CD4-positive, alpha-beta T cell treated with Interleukin-1 beta for 1 hour (primary cell): ENCODE data around the gene GAB2.
"Not testable (repeated sequence)": the region's sequence is repeated elsewhere in the genome, so short reads cannot be mapped to it uniquely, and the experiment has no call there.

Source experiments
- DNase-seq, 2 donors: peaks; one replicate each; pipeline ENCODE4 v3.0.0-alpha.2; 2020 to 2022

The GAB2 gene

DNA sequence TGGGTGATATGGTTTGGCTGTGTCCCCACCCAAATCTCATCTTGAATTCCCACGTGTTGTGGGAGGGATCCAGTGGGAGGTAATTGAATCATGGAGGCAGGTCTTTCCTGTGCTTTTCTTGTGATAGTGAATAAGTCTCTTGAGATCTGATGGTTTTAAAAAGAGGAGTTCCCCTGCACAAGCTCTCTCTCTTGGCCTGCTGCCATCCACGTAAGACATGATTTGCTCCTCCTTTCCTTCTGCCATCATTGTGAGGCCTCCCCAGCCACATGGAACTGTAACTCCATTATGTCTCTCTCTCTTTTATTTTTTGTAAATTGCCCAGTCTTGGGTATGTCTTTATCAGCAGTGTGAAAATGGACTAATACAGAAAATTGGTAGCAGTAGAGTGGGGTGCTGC lies 145.8 kb downstream of the GAB2 start:
- not testable (repeated sequence) for DNase-seq

DNA sequence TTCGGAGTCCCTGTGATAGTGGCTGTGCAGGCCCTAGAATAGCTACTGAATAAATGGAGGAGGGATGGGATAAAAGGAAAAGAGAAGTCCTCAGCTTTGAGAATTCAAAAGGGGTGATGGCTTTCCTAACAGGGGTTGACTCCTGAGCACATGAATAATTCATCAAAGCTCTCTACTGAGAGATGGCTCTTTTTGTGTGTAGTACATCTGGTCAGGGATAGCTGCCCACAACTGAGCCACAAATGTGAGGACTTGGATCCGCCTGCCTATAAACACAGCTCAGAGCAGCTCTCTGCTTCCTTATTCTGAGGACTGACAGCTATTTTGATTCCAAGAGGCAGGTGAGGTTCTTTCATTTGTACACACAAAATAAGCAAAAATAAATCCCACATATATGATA lies 146.6 kb downstream of the GAB2 start:
- no peak for DNase-seq

DNA sequence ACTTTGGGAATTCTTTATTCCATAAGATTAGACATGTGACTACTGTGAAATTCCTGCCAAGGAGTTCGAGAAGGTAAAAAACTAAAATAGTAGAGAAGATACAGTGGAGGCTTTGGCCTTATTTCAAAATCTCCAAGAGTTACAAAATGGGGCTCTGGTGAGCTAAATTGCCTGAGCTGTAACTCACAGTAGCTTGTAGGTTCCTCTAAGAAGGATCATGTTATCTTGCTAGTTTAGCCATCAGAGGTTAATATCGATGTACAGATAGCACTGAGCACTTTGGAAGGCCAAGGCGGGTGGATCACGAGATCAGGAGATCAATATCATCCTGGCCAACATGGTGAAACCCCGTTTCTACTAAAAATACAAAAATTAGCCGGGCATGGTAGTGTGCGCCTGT lies 147.8 kb downstream of the GAB2 start:
- DNase-seq, result no peak

DNA sequence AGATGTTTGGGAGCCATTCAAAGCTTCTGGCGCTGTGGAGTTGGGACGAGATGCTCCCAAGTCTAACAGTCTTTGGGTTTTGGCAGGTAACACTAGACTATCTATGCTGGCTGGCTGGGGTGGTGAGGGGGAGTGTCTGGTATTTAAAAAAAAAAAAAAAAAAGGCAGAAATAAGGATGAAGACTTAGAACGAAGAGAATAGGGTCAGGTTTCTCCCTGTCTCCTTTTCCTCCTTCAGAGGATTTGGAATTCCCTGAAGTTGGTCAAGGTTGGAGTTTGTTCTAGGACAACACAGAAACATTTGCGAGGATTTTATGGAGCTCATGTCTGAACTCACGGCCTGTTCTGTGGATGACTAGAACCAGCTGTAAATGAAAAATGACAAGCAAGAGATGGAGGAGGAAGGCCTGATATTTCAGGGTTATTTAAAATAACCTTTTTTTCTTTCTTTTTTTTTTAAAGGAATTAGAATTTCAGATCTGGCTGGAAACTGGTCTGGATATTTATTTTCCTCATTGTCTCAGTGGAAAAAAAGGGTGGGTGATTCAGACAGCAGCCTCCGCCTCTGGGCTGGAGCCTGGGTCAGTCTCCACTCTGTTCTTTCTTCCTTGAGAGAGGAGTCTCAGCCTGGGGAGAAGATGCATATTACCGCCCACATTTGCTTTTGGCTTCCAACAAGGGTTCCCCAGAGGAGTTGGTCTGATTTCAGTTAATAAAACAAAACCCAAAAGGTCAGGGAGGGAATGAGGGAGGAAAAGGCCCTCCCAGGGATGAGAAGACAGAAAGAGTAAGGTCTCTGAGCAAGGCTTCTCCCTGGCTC lies 148.8 kb downstream of the GAB2 start:
- no peak for DNase-seq

DNA sequence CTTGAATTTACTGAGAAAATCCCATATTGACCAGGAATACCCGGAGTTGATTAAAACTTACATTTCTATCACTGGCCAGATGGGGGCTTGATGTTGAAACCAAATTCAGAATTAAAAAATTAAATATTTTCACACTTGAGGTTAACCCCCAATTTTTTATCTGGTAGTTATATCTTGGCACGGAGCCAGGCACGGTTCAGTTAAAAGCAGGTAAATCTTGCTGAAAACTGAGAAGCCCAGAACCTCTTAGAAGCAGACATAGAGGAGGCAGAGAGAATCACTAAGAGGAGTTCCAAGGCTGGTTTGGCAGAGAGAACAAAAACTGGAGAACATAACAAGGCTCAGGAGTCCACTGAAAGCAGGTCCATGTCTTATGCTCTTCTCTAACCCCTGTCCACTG lies 151.2 kb downstream of the GAB2 start:
- DNase-seq, result no peak

DNA sequence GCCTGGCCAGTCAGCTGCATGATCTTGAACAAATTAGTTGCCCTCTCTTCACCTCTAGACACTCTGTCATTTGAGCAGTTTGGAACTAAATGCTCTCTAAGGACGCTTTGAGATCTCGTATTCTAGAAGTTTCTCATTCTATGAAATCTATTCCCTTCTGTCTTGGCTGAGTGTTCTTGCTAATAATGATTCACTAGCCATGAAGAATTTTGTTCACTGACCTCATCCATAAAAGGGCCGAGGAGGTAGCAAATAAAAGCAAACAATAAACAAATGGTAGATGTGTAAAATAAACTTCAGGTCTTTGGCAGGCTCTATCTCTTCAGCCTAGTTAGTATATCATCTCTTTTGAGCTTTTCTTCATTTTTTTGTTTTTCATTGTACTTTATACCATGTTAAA lies 152.3 kb downstream of the GAB2 start:
- DNase-seq, result no peak

DNA sequence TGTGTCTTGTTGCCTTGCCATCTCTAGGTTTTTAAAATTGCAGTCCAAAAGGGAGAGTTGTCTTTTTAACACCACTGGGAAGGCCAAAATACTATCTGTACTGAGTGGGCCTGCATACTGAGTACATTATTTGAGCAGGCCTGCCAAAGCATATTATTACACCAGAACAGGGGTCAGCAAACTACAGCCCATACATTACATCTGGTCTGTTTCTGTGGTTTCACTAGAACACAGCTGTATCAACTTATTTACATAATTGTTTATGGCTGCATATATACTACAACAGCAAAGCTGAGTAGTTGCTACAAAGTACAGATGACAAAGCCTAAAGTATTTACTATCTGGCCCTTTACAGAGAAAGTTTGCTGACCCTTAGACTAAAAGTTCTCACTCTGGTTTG lies 154.9 kb downstream of the GAB2 start:
- no peak for DNase-seq

DNA sequence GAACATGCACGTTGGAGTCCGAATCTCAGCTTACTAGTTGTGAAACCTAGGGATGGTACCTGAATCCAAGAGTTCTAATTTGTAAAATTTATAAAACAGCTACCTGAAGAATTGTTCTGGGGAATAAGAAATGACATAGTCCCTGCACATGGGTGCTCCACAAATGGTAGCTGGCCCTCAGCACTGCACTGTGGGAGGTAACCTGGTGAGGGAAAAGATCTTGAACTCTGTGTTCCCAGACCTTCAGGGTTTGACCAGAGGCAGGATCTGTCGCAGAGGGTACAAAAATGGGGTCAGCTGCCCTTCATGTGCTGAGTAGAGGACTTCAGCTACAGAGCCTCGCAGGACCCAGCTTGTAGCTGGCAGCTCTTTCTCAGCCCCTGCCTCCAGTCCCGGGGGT lies 155.4 kb downstream of the GAB2 start:
- DNase-seq, result no peak

DNA sequence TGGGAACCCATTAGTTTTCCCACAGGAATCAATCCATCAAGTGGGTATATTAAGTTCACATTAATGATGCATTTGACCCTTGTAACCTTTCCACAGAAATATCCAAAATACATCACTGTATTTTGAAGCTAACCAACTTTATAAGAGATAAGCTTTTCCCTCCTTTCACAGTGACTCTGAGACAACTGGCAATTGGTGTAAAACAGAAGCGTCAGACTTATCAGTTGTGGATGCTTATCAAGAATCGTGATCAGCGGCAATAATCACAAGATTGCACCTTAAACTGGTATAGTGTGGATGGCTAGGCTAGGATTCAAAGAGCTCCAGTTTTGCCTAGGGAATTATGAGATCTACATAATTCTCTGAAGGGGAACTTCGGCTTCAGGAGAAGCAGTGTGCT lies 155.8 kb downstream of the GAB2 start:
- no peak for DNase-seq

DNA sequence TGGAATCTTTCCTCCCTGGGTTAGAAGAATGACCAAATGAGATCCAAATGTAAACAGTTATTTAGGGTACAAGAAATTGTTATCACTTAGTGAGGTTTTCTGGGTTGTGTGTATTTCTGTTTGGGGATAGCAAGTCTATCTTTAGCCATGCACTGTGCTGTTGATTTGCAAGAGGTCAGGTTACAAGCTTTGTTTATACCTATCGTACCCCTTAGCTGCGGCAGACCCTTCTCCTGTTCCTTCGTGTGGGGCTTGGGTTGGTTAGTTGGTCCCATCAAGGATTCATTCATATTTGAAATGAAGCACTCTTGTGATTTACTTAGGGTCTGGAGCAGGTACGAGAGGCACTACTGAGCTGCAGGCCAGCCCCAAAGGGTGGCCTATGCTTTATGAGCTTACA lies 156.3 kb downstream of the GAB2 start:
- no peak for DNase-seq

DNA sequence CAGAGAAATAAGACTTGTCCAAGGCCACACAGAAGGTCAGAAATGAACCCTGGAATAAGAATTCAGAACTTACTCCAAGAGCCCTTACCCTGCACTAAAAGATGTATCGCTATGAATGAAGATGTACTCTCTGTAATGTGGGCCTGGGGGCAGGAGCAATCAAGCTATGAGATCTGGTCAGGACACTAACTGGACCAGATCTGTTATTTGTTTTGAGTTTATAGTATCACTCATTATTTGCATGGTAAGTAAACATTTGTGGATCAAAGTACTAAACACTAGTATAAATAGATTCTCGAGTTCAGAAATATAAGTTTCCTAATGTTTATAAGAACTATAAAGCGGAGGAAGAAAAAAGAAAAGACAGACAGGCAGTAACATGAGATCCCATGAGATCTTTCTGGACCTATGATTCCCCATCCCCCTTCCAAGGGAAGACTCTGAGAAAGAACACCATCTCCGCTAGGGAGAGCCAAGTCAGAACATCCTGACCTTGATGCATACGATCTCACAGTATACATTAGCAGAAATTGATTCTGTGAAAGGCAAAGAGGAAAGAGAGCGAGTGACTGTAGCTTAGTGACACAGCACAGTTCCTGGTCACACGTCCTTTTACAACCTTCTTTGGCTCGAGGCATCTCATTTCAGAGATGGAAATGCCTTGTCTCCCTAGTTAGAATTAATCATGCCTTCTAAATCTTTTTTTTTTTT lies 157.7 kb downstream of the GAB2 start:
- DNase-seq, result no peak

DNA sequence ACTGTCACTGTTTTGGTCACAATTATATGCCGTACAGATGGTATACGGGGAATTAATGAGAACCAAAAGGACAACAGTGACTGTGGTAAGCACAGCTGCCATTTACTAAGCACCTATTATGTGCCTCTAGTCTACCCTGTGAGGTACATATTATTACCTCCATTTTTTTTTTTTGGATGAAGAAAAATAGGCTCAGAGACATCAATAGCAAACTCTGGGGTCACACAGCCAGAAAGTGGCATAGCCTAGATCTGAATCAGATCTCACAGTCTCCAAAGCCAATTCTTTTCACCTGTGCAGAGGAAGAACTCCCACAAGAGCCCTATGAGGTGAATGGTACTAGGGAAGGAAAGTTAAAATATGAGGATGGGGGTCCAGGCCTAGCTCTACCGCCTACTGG lies 160.0 kb downstream of the GAB2 start:
- no peak for DNase-seq

DNA sequence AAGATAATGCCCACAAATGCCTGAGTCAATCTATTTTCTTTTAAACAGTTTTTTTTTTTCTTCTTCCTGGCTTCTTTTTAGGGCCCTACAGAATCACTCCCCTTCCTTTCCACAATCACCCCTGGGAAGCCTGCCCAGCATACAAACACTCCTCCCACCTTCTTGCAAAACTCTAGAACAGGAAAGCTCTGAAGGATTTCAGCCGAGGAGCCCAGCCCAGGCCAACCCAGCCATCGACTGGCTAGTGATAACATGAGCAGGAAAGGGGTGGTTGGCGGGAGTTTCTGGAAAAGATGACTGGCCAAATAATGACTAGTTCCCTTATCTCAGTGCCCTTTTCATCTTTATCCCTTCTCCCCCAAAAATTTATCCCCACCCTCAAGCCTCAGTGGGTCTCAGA lies 160.7 kb downstream of the GAB2 start:
- no peak for DNase-seq

DNA sequence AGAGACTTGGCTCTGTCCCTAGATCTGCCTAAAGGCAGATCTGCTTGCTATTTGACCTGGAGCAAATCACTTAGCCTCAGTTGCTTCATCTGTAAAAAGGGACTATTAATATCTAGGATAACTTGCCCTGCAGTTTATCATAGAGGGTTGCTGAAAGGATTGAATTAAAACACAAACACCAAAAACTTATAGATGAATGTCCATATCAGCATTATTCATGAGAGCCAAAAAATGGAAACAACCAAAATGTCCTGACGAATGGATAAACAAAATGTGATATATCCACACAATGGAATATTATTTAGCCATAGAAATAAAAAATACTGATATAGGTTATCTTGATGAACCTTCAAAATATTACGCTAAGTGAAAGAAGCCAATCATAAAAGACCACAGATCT lies 161.7 kb downstream of the GAB2 start:
- DNase-seq, result no peak

DNA sequence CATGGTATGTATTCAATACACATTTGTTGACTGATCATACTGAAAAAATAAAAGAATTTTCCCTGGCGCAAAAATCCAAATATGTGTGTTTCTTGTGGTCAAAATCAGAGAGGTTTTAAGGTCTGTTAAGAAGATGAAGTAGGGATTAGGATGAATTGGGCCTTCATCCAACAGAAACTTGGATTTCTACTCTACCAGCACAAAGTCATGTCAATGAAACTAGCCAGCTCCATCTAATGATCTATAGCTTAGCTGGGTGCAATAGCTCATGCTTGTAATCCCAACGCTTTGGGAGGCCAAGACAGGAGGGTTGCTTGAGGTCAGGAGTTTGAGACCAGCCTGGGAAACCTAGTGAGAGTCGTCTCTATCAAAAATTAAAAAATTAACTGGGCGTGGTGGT lies 163.4 kb downstream of the GAB2 start:
- no peak for DNase-seq

DNA sequence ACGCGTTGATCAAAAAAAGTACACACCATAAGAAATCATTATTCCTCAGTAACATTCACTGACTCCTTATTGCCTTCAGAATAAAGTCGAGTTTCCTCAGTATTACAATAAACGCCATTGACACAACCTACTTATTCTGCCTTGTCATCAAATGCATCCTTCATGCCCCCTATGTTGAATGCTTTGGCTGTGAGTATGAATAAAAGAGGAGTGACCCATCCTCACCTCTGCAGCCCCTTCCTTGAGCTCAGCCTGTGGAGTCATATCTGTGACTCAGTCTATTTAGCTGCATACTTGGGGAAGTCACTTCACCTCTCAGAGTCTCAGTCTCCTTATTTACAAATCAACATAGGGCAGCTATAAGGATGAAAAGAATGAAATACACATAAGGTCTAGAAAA lies 163.8 kb downstream of the GAB2 start:
- DNase-seq, result no peak

DNA sequence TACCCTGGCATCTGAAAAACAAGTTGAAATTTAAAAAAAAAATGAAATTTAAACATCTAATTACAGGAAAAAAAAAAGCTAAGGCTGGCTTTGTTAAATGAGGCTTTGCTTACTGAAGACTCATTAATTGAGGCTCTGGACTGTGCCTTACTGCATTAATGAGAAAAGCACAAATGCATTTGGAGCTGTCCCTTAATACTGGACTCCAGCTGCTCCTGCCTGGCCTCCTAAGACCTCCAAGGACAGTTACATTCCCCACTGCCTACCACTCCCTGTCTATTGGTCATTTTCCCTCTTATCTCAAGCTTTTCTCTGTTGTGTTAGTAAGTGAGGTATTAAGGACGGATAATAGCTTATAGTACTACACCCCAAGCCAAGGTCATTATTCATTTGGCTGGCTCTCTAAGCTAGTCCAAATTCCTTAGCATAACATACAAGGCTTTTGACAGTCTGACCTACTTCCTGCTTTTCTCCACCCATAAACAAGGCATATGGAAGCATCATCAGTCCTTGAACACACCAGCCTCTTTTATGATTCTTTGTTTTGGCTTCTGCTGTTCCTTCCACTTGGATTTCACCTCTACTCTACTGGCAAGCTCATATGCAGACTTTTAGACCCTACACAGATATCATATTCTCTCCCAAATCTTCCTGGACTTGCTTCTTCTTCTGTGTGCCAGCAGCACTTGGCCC lies 166.4 kb downstream of the GAB2 start:
- no peak for DNase-seq

DNA sequence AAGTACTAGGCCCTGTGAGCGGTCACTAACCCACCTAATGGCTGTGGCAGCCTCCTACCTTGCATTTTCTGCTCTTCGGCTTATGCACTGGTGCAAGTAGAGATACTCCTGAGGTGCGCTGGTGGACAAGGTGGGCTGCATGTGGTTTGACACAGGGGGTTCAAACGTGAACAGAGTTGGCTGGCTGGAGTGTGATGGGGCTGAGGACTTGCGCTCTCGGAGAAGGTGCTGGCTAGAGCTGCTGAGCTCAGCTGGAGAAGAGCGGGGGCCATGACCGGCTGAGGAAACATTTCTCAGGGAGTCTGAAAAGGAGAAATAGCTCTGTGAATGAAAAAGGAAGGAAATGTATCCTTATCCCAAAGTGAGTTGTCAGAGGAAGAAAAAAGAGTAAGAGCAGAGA lies 167.5 kb downstream of the GAB2 start:
- no peak for DNase-seq

DNA sequence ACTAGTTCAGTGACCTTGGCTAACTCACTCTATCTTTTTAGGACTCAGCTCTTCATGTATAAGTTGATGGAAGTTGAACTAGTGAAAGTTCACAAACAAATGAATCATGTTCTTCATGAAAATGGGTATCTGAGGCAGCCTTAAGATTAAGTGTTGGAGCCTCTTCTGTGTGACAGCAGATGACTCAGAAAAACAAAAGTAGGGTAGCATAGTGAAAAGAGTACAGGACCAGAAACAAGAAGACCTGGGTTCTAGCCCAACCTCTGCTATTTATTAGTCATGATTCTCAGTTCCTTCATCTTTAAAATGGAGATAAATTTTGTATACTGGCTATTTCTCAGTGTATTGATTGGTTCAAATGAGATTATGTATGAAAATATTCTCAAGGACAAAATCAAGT lies 168.7 kb downstream of the GAB2 start:
- DNase-seq, result no peak

DNA sequence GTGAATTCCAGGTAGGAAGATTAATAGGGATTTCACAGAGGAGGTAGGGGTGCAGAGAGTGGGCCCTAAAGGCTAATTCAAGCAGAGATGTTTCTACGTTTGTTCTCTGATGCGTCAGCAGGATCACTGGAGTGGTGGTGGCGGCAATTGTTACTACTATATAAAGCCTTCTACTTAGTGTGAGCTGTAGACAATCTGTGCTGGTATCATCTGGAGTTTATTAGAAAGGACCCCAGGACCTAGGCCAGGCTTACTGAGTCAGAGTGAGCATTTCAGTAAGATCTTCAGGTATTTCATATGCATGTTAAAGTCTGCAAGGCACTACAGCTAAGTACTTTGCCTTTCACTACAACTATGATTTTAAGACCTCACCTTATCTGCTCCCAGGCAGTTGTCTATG lies 169.4 kb downstream of the GAB2 start:
- no peak for DNase-seq

DNA sequence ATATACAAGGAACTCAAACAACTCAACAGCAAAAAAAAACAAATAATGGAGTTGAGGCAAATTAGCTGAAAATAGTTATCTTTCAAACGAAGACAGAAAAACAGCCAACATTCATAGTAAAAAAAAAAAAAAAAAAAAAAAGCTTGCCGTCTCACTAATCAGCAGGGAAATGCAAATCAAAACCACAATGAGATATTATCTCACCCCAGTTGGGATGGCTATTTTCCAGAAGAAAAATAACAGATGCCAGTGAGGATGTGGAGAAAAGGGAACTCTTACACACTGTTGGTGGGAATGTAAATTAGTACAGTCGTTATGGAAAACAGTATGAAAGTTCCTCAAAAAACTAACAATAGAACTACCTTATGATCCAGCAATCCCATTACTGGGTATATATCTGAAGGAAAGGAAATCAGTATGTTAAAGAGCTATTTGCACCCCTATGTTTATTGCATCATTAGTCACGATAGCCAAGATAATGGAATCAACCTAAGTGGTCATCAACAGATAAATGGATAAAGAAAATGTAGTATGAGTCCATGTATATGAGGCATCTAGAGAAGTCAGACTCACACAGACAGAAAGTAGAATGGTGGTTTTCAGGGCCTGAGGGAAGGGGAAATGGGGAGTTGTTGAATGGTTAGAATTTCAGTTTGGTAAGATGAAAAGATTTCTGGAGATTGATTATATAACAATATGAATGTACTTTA lies 172.9 kb downstream of the GAB2 start:
- no peak for DNase-seq

DNA sequence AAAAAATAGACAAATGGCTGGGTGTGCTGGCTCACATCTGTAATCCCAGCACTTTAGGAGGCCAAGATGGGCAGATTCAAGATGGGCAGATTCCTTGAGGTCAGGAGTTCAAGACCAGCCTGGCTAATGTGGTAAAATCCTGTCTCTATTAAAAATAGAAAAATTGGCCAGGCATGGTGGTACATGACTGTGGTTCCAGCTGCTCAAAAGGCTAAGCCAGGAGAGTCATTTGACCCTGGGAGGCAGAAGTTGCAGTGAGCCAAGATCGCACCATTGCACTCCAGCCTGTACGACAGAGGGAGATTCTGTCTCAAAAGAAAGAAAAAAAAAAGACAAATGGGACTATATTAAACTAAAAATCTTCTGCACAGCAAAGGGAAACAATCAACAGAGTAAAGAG lies 173.5 kb downstream of the GAB2 start:
- no peak for DNase-seq

DNA sequence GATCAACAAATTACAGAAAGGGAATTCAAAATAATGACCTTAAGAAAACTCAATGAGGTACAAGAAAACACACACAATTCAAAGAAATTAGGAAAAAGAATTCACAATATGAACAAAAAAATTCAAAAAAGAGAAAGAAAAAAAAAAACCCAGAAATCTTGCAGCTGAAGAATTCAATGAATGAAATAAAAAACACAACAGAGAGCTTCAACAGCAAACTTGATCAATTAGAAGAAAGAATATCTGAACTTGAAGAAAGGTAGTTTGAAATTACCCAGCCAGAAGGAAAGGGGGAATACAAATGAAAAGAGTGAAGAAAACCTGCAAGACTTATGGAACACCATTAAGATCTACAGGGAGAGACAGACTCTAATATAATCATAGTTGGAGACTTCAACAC lies 176.1 kb downstream of the GAB2 start:
- DNase-seq, result no peak

DNA sequence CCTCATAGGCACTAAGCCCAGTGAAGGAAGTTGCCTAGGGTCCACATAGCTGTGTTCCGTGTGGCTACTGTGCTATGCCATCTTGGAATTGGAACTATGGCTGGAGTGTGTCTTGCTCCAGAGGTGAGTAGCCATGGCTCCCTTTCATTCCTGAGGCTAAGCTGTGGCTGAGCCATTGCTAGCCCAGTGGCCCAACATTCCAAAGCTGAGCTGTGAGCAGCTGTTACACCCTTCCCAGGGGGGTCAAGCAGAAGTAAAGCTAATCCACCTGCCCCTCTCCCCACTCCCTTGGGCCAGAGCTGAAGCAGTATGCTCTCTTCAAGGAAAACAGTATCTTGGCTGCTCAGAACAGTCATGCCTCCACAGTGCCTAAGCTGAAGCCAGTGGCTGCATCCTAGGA lies 177.8 kb downstream of the GAB2 start:
- DNase-seq, result no peak
